SU-DHL-6 (cell line): Measurements from ENCODE around the gene PDE4D.

Experiments
- EZH2phosphoT487 ChIP-seq: fragments of 200-600 bp; sonication (generic), shearing (Covaris generic); conservative IDR thresholded peaks from 2 replicates; pipeline ENCODE4 v1.6.1; 2018; ENCODE audit warnings: mild to moderate bottlenecking, antibody characterized with exemption, low read length, moderate library complexity, mixed read lengths
- TF ChIP-seq, protein P1 (sequence below): fragments of 200-600 bp; sonication (generic); IDR thresholded peaks from one replicate; pipeline ENCODE4 v1.5.1; 2017; ENCODE audit warnings: antibody characterized with exemption, mild to moderate bottlenecking, low read length, moderate library complexity; ENCODE audit not compliant: insufficient read depth, poor library complexity, severe bottlenecking

DNA sequence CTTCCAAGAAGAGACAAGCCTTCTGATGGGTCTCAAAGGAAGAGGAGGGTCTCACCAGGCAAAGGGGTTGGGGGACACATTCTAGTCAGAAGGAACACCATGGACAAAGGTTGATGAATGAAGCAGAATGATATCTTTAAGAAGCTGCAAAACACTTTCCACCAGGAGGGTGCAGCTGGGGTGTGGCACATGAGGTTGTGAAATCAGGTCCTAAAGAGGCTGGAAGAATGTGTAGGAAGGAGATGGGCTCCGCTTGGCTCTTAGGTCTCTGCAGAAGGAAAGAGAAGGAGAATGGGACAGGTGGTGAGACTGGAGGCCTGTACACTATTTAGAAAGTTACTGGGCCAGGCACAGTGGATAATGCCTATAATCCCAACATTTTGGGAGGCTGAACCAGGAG lies 328.6 kb downstream of the PDE4D start:
- TF ChIP-seq, protein P1, sequence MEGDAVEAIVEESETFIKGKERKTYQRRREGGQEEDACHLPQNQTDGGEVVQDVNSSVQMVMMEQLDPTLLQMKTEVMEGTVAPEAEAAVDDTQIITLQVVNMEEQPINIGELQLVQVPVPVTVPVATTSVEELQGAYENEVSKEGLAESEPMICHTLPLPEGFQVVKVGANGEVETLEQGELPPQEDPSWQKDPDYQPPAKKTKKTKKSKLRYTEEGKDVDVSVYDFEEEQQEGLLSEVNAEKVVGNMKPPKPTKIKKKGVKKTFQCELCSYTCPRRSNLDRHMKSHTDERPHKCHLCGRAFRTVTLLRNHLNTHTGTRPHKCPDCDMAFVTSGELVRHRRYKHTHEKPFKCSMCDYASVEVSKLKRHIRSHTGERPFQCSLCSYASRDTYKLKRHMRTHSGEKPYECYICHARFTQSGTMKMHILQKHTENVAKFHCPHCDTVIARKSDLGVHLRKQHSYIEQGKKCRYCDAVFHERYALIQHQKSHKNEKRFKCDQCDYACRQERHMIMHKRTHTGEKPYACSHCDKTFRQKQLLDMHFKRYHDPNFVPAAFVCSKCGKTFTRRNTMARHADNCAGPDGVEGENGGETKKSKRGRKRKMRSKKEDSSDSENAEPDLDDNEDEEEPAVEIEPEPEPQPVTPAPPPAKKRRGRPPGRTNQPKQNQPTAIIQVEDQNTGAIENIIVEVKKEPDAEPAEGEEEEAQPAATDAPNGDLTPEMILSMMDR = no peak
- no peak for TF ChIP-seq EZH2phosphoT487
